Mammary epithelial cell (primary cell): Measurements from ENCODE around the gene FSD1L.

ENCODE experiments used
- CTCF ChIP-seq, 2 donors: IDR thresholded peaks in 1 of 2; conservative IDR thresholded peaks in 1 of 2; 2 replicates each; pipeline ENCODE4 v1.5.1; 2011 to 2012; ENCODE audit warnings: inconsistent platforms in 2 of 2, low read length in 2 of 2, mild to moderate bottlenecking in 2 of 2, control low read depth in 1 of 2, low read depth in 1 of 2; ENCODE audit not compliant: insufficient read depth in 1 of 2; ENCODE audit errors: extremely low read depth in 1 of 2
- EZH2 ChIP-seq: IDR thresholded peaks from 2 replicates; pipeline ENCODE4 v1.6.1; 2012; ENCODE audit warnings: low read length, inconsistent platforms, borderline replicate concordance

GRCh38 chr9:105425816-105426433, 21.9 kb upstream of the FSD1L start:
- TF ChIP-seq EZH2 (no peak), CTCF (conservative IDR thresholded peaks at IDR 0.05 in 1 of 2, IDR thresholded peaks at IDR 0.05 in 1 of 2; ENCODE audit: extremely low read depth in 1 of 2, insufficient read depth in 1 of 2, low read depth in 1 of 2, low read length in 2 of 2) (peak; percentile 48 to 58)
